ENCODE measurements around the gene TTBK2.
"Not testable (repeated sequence)": the region's sequence is repeated elsewhere in the genome, so short reads cannot be mapped to it uniquely, and the experiment has no call there.

TTBK2 gene

GRCh38 chr15:42825599-42825998 lies 95.0 kb downstream of the TTBK2 start:
- no peak for DNase-seq (ENCODE audit: low spot score)

DNA sequence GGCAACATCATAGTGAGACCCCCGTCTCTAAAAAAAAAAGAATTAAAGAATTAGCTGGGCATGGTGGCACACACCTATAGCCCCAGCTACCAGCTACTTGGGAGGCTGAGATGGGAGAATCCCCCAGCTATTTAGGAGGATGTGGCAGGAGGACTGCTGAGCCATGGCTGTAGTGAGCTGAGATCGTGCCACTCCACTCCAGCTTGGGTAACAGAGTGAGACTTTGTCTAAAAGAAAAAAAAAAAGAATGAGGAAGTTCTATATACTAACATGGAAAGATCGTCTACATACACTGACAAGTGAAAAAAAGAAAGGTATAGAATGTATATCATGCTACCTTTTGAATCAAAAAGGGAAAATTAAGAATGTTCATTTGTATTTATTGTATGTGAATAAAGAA lies 99.8 kb downstream of the TTBK2 start:
- no peak for DNase-seq (ENCODE audit: low spot score)

- no peak for DNase-seq (ENCODE audit: low spot score)
Observed at GRCh38 chr15:42819786-42820185, 100.8 kb downstream of the TTBK2 start.

DNA sequence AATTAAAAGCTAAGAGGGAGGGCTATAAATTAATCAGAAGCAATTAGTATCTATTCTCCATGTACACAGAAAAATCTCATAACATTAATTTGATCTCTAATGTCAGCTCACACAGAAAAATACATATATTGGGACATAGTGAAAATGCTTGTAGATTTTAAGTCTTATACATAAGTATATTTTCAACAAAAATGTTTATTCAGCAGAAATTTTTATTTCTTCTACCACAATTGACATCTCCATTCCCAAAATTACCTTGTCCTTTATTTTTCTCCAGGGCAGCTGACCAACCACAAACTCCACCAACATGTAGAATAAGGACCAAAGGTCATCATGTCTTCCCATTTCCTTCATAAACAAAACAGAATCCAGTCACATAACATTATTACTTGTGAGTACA lies 109.1 kb downstream of the TTBK2 start:
- DNase-seq (ENCODE audit: low spot score), result no peak

DNA sequence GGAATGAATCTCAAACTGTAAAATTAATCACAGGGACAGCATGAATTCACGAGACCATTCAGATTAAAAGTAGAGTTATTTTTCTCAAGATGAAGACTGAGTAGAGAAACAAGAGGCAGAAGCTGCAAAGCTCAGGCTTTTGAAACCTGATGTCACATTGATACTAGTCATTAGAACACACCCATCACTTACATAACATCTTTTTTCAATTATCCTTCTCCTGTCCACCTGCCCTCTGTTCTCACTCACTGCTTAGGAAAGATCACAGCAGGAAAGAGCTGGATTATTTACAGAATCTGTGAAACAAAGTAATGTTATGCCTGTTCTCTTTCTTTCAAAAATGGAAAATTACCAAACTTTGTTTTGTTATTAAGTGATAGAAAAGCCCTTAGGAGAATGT lies 111.7 kb downstream of the TTBK2 start:
- no peak for DNase-seq (ENCODE audit: low spot score)

- no peak for DNase-seq (ENCODE audit: low spot score)
Observed at GRCh38 chr15:42805266-42805665, 115.3 kb downstream of the TTBK2 start.

DNA sequence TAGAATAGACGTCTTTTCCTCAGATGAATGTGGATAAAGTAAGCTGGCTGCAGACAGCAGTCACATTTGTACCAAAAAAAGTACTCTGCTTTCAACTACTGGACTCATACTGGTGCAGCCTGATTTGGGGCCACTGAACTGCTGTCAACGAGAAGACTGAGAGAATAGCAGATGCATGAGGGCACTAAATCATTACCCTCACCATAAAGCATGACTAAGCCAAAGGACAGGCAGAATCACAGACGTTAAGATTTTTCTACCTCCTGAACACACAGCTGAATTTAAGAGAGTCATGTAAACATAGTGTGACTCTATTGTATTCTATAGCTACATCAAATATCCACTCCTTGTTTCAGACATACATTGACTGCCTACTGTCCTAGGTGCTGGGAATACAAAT lies 115.8 kb downstream of the TTBK2 start:
- no peak for DNase-seq (ENCODE audit: low spot score)

GRCh38 chr15:42803436-42803835 lies 117.1 kb downstream of the TTBK2 start:
- DNase-seq (ENCODE audit: low spot score), result no peak

GRCh38 chr15:42802168-42802567 lies 118.4 kb downstream of the TTBK2 start:
- no peak for DNase-seq (ENCODE audit: low spot score)

- DNase-seq (ENCODE audit: low spot score), result no peak
Observed at GRCh38 chr15:42800731-42801474, 119.7 kb downstream of the TTBK2 start.

DNA sequence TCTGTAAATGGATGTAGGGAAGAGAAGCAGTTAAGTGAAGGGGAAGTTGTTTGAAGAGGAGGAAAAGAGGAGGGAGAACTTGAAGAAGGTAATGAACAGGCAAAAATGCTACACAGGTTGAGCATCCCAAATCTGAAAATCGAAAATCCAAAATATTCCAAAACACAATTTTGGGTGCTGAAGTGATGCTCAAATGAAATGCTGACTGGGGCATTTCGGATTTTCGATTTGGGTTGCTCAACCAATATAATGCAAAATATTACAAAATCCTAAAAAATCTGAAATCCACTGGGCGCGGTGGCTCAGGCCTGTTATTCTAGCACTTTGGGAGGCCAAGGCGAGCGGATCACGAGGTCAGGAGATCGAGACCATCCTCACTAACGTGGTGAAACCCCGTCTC lies 121.8 kb downstream of the TTBK2 start:
- DNase-seq (ENCODE audit: low spot score), result no peak

GRCh38 chr15:42796955-42797782 lies 123.4 kb downstream of the TTBK2 start:
- DNase-seq (ENCODE audit: low spot score), result no peak

DNA sequence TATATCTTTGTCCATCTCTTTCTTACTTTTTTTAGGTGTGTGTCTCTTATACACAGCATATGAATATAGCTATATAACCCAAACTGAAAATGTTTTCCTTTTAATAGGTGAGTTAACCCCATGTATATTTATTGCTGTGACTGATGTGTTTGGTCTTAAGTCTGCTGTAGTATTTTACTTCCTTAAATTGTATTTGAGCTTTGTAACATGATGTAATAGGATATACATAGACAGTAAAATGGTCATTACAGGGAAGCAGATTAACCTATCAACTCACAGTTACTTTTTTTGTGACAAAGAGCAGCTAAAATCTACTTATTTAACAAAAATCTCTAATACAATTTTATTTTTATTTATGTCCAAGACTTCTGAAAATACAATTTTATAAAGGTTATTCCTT lies 131.9 kb downstream of the TTBK2 start:
- no peak for DNase-seq (ENCODE audit: low spot score)

GRCh38 chr15:42786978-42787377 lies 133.6 kb downstream of the TTBK2 start:
- DNase-seq (ENCODE audit: low spot score), result no peak

GRCh38 chr15:42785569-42785968 lies 135.0 kb downstream of the TTBK2 start:
- no peak for DNase-seq (ENCODE audit: low spot score)

DNA sequence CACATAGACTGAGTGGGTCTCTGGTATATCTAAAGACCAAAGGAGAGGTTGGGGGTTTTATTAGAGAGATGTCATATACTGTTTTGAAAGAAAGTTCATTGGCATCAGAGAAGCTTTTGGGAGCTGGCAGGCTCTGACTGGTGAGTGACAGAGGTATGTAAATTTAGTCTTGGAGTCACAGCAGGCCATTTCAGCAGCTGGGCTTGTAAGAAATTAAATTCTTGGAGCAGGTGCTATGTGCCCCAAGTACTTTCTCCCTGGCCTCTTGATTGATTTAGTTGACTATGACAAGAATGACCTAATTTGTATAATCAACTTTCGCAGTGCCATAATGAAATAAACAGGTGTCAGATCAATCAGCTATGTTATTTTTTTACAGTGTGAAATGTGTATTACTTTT lies 135.9 kb downstream of the TTBK2 start:
- no peak for DNase-seq (ENCODE audit: low spot score)

DNA sequence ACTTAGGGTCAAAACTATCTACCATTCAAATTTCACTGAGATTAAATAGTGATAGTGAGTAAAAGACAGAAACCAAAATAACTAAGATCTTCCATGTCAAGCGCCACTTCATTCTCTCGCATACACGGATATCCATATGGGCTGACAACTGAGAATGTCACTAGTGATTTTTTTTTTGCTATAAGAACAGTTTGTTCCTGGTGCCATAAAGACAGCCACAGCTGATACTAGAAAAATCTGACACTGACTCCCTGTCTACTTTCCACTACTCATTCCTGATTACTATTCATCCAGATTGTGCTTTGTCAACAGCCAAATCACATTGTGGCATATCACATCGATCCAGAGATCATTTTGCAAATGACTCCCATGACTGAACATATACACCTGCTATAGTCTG lies 137.9 kb downstream of the TTBK2 start:
- no peak for DNase-seq (ENCODE audit: low spot score)

DNA sequence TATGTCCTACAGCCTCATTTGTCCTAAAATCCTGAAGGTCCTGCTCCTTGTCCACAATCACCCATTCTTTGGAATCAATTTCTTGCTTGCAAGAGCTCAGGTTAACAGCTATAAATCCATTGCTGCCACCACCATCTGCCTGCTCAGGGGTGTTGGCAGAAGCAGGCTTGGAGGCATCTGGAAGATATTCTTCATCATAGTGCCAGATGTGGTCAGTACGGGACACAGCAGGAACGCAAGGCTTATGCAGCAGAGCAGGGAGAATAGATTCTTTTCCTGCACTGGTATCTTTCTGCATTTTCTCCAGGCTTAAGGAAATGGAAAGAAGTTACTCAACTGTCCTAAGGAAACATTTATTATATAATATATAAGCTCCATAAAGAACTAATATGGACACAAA lies 145.2 kb downstream of the TTBK2 start:
- DNase-seq (ENCODE audit: low spot score), result no peak

DNA sequence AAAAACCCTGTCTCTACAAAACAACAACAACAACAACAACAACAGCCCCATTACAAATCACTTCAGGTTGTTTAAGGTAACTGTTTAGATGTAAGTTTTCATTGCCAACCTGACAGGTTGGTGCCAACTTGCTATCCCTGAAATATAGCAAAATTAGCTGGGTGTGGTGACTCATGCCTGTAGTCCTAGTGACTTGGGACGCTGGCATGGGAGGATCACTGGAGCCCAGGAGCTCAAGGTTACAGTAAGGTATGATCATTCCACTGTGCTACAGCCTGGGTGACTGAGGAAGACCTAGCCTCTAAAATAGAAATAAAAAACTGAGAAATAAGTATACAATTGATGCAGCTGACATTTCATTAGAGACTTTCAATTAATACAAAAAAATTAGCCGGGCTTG lies 147.7 kb downstream of the TTBK2 start:
- DNase-seq (ENCODE audit: low spot score), result no peak

- DNase-seq (ENCODE audit: low spot score), result no peak
Observed at GRCh38 chr15:42772144-42772543, 148.4 kb downstream of the TTBK2 start.

DNA sequence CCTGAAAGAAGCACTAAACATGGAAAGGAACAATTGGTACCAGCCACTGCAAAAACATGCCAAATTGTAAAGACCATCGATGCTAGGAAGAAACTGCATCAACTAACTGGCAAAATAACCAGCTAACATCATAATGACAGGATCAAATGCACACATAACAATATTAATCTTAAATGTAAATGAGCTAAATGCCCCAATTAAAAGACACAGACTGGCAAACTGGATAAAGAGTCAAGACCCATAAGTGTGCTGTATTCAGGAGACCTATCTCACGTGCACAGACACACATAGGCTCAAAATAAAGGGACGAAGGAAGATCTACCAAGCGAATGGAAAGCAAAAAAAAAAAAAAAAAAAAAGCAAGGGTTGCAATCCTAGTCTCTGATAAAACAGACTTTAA lies 154.5 kb downstream of the TTBK2 start:
- DNase-seq (ENCODE audit: low spot score), result not testable (repeated sequence)

DNA sequence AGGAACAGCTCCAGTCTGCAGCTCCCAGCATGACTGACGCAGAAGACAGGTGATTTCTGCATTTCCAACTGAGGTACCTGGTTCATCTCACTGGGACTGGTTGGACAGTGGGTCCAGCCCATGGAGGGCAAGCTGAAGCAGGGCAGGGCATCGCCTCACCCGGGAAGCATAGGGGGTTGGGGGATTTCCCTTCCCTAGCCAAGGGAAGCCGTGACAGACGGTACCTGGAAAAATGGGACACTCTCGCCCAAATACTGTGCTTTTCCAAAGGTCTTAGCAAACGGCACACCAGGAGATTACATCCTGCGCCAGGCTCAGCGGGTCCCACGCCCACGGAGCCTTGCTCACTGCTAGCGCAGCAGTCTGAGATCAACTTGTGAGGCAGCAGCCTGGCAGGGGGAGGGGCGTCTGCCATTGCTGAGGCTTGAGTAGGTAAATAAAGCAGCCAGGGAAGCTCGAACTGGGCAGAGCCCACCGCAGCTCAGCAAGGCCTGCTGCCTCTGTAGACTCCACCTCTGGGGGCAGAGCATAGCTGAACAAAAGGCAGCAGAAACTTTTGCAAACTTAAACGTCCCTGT lies 156.3 kb downstream of the TTBK2 start:
- DNase-seq (ENCODE audit: low spot score), result not testable (repeated sequence)

DNA sequence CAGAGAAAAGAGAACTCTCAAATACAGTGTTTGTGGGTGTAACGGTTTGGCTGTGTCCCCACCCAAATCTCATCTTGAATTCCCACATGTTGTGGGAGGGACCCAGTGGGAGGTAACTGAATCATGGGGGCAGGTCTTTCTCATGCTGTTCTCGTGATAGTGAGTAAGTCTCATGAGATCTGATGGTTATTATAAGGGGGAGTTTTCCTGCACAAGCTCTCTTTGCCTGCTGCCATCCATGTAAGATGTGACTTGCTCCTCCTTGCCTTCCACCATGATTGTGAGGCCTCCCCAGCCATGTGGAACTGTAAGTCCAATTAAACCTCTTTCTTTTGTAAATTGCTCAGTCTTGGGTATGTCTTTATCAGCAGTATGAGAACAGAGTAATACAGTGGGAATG lies 158.8 kb downstream of the TTBK2 start:
- DNase-seq (ENCODE audit: low spot score), result not testable (repeated sequence)
